ENCODE data around the gene COL20A1. TPM values are rescaled to one million over a fixed set of nuclear protein-coding genes. Genes with fewer than 3 reads are reported as not detected.

Gene COL20A1
- total and polyA plus RNA-seq, 2 of the 13 experiments (the other 11 are each of a cell fraction or from before 2014, with no cell fraction given): not detected

- Histone ChIP-seq H4K20me1 (ENCODE audit: insufficient read depth, low read length) (no peaks in the 10 kb centered on the region; the same call in 1 of the 2 replicates), H3K4me2 (ENCODE audit: low read depth, low read length) (no peak overlapping the region), H3K4me1 (ENCODE audit: insufficient read depth, low read length) (no peaks in the 10 kb centered on the region), H3K36me3 (replicated peaks in 1 of 2; ENCODE audit: control insufficient read depth in 1 of 2, insufficient read depth in 2 of 2, low read length in 2 of 2) (no peaks in the 10 kb centered on the region), H3K9ac (ENCODE audit: insufficient read depth, low read depth, low read length) (no peak overlapping the region), H3K79me2 (ENCODE audit: insufficient read depth, low read length) (no peaks in the 10 kb centered on the region), H3K27me3 (ENCODE audit: control insufficient read depth in 1 of 2, insufficient read depth in 2 of 2, low read length in 2 of 2) (peaks cover 16 to 25% of the 10 kb centered on the region in 2 experiments), H3K27ac (ENCODE audit: extremely low read length, insufficient read depth, low read length) (no peak overlapping the region), H3K4me3 (replicated peaks in 1 of 3; ENCODE audit: insufficient read depth in 1 of 3, low read depth in 2 of 3, low read length in 3 of 3) (no peak overlapping the region), H3K9me3 (ENCODE audit: low read length) (no peaks in the 10 kb centered on the region), H2AFZ (ENCODE audit: low read length) (no peak overlapping the region)
- ChIA-PET POLR2A (no interaction called here), CTCF (ENCODE audit: low intra/inter-chr PET ratio, low total read pairs) (no interaction called here)
- in situ Hi-C loops (cut with HindIII; ENCODE audit: extremely low pct_ligation_motif_present, low pct_unique_long_range_greater_than_20kb) (no loop called here), intact Hi-C loops (cut with micrococcal nuclease; ENCODE audit: unreplicated experiment) (no loop called here)
- FAIRE-seq: no peak
- DNase-seq (ENCODE audit: low spot score): no peak
- BruUV-seq (replicated peaks): no TSS peak
- 27% methylated on average over 7 of the region's 8 CpGs for WGBS (ENCODE audit: low lambda C conversion rate)
- TF ChIP-seq KLF15 (CRISPR knock-in tag; IDR thresholded peaks at IDR 0.05; ENCODE audit: borderline replicate concordance): no peak
- TF ChIP-seq ZBTB26 (CRISPR knock-in tag; IDR thresholded peaks at IDR 0.05; ENCODE audit: borderline replicate concordance): no peak
- TF ChIP-seq ZNF747 (CRISPR knock-in tag; IDR thresholded peaks at IDR 0.05; ENCODE audit: borderline replicate concordance): no peak
- TF ChIP-seq ZNF496 (CRISPR knock-in tag; IDR thresholded peaks at IDR 0.05; ENCODE audit: insufficient replicate concordance): no peak
- TF ChIP-seq TEF (CRISPR knock-in tag; IDR thresholded peaks at IDR 0.05): no peak
- TF ChIP-seq DMTF1 (CRISPR knock-in tag; IDR thresholded peaks at IDR 0.05): no peak
- TF ChIP-seq TBX3 (IDR thresholded peaks at IDR 0.05; ENCODE audit: borderline replicate concordance): no peak
- TF ChIP-seq MYNN (CRISPR knock-in tag; IDR thresholded peaks at IDR 0.05; ENCODE audit: low read depth): no peak
- TF ChIP-seq ZNF850 (CRISPR knock-in tag; conservative IDR thresholded peaks at IDR 0.05): no peak
- no peak for TF ChIP-seq ZMAT3 (CRISPR knock-in tag; conservative IDR thresholded peaks at IDR 0.05)
- no peak for TF ChIP-seq SIN3B (IDR thresholded peaks at IDR 0.05; ENCODE audit: low read length)
- TF ChIP-seq ZNF224 (CRISPR knock-in tag; IDR thresholded peaks at IDR 0.05): no peak
- TF ChIP-seq ARNT (IDR thresholded peaks at IDR 0.05): no peak
- no peak for ATAC-seq
Observed at GRCh38 chr20:63356511-63356910, 63.5 kb downstream of the COL20A1 start.
